GM18508 (cell line): ENCODE measurements around the gene ANKS3.

Experiments
- ATAC-seq: cut with Tn5 transposase; IDR thresholded peaks from one replicate; pipeline ENCODE4 v1.9.1; 2021; ENCODE audit warnings: moderate number of reproducible peaks; ENCODE audit not compliant: insufficient read depth, unreplicated experiment

Gene ANKS3

GRCh38 chr16:4733747-4734062 lies 366 bp downstream of the ANKS3 start:
- ATAC-seq, result no peak

GRCh38 chr16:4733211-4733742 lies 794 bp downstream of the ANKS3 start:
- ATAC-seq, result no peak

GRCh38 chr16:4729876-4730275 lies 4.2 kb downstream of the ANKS3 start:
- ATAC-seq, result no peak

DNA sequence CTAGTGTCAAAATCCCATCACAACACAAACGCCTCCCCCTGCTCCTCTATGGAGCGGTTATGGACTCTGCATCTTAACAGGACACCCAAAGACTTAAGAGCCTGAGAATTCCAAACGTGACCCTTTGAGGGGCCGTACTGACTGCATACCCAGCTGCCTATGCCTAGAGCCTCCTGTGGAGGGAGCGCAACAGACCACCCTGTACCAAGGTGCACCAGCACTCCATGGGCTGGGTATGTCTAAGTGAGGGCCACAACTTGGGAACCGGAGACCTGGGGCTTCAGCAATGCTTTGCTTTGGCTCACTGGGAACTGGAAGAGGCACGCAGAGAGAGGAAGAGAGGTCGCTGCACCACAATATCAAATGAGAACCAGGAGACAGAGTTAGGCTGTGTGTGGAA lies 5.4 kb downstream of the ANKS3 start:
- no peak for ATAC-seq

DNA sequence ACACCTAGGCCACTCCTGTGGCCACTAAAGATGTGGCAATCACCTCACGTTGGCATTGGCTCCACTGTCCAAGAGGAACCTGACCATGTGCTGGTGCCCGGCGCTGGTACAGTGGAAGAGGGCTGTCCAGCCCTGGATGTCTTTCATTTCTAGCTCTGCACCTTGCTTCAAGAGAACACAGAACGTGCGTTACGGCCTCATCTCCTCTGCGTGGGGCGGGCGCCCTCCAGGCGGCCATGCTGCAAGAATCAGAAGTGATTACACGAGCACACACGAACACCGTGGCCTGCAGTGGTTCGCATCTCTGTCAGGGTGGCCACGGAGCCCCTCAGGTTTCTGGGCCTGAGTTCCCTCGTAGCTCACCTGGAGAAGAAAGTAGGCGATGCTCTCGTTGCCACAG lies 7.5 kb downstream of the ANKS3 start:
- ATAC-seq, result no peak

DNA sequence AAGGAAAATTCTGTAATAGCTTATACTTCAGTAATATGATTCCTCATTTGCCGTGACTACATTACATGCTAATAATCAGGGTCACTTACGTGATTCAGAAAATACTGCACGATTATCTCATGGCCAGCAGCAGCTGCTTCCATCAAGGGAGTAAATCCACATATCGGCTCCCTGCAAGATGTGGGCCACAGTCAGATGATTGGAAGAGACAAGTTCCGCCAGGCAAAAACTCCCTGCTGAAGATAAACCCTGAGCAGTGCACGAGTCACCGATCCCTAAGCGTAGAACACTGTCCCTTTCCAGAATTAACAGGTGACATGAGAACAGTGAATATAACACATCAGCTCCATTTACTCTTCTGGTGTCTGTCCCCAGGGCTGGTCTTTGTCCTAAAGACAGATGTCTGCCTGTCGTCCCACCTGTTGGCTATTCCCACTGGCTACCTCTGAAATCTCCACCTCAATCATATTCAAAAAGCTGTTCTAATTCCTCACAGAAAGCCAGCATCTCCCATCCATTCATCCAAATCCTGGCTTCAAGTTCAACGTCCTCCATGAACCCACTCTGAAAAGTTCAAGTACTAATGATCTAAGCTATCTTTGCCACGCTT lies 9.3 kb downstream of the ANKS3 start:
- ATAC-seq, result no peak

- no peak for ATAC-seq
Measured at GRCh38 chr16:4723071-4723767, 10.9 kb downstream of the ANKS3 start.

GRCh38 chr16:4718466-4718865 lies 15.6 kb downstream of the ANKS3 start:
- ATAC-seq, result no peak

- ATAC-seq, result no peak
Measured at GRCh38 chr16:4714996-4715395, 19.1 kb downstream of the ANKS3 start.

DNA sequence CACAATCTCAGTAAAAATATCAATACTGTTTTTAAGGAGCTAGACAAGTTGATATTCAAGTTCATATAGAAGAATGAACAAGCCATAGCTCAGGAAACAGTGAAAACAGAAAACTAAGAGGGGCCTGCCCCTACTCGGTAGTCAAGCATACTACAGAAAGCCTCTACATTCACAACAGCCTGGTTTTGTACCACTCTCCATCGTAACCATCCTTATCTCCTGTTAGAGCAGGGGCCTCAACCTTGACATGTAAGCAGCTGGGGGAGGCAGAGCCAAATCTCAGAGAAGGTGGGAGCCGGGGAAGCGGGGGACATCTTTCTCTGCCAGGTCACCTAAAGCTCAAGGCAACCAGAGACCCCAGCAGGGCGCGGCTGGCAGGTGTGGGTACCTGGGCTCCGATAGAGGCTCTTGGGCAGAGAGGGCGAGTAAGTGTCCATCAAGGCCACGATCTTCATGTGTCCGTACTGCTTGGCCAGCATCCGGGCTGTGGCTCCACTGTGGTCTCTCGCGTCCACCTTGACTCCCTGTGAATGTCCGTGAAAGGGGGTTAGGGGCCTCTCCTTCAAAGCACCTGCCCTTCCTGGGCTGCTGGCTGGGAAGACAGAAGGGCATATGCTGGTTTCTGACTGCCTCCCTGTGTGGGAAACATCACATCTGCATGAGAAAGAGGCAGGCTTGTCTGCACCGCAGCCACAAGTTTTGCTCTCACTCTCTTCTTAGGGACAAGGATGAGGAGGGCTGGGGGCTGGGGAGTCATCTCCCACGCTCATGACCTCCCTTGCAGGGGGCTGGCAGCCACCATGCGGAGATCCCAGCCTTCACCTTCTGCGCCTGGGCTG lies 20.2 kb downstream of the ANKS3 start:
- no peak for ATAC-seq

- no peak for ATAC-seq
Measured at GRCh38 chr16:4709481-4709880, 24.6 kb downstream of the ANKS3 start.

DNA sequence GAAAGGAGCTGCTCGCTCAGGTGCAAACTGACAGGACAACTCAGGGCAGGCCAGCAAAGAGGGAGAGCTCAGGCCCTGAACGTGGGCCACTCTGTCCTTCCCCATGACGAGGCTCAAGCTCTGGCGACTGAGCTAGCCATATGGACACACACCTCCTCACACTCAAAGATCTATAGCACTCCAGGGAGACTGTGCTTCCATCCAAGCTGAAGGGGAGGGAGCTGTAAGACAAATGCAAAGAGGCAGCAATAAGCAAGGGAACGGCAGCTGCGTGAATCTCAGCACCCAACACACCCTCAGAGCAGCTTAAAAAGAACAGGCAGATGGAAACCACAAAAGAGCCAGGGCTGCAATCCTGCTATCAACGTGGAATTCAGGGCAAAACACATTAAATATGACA lies 27.2 kb downstream of the ANKS3 start:
- no peak for ATAC-seq

DNA sequence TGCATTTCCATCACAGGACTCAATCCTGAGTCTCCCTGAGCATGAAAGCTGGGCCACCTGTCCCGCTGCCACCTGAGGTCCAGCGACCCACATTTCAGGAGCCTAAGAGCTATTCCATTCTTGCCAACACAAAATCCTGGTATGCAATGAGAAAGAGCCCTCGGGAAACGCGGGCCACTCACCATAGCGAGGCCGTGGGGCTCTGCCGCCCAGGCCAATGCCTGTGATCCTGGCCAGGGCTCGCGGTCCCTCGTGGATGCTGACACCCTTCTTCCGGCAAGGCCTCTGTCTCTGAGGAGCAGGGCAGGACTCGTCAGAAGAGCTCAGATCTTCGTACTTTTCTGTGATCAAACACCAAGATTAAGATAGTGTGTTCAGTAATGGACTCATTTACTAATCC lies 29.2 kb downstream of the ANKS3 start:
- no peak for ATAC-seq

- ATAC-seq, result no peak
Measured at GRCh38 chr16:4704491-4704890, 29.6 kb downstream of the ANKS3 start.

GRCh38 chr16:4703906-4704305 lies 30.2 kb downstream of the ANKS3 start:
- ATAC-seq, result no peak

DNA sequence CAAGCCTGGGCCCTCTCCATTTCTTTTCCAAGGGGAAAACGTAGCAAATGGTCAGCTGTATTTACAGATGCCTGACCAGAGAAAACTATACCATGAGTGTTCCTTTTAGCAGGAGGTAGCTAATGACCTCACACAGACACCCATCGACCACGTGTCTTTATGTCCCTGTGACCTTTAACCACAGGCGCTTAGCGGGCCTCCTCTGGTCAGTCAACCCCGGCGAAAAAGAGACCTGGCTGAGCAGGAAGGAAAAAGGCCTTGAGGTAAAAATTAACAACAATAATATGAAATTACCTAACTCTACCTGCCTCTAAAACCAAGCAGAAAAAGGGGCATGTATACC lies 31.6 kb downstream of the ANKS3 start:
- ATAC-seq, result no peak

DNA sequence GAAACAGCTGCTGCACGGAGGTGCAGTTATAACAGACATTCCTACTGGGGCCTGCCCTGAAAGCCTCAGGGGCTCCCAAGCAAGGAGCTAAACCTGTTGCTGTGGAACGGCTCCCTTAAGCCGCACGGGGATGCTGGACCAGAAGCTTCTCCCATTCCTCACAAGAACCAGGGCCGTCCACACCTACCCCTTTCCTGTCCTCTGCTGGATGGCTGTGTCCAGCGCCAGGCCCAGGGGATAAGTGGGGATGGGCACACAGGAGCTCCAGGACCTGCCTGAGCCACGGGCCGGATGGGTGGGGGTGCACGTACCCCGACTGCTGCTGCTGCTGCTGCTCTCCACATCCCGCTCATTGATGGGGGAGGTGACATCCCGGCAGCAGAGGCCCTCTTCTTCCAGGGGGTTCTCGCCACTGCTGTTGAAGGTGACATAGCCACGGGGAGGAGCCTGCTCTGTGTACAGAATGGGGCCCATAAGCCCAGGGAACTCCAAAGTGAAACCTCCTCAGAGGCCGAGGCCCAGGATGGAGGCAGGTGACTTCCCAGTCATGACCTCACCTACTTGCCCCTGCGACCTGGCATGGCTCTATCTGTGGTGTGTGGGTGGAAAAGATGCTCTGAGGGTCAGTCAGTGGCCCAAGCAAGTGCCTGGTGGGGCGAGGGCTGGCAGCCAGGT lies 32.1 kb downstream of the ANKS3 start:
- ATAC-seq, result no peak

GRCh38 chr16:4700997-4701743 lies 32.9 kb downstream of the ANKS3 start:
- ATAC-seq, result no peak

DNA sequence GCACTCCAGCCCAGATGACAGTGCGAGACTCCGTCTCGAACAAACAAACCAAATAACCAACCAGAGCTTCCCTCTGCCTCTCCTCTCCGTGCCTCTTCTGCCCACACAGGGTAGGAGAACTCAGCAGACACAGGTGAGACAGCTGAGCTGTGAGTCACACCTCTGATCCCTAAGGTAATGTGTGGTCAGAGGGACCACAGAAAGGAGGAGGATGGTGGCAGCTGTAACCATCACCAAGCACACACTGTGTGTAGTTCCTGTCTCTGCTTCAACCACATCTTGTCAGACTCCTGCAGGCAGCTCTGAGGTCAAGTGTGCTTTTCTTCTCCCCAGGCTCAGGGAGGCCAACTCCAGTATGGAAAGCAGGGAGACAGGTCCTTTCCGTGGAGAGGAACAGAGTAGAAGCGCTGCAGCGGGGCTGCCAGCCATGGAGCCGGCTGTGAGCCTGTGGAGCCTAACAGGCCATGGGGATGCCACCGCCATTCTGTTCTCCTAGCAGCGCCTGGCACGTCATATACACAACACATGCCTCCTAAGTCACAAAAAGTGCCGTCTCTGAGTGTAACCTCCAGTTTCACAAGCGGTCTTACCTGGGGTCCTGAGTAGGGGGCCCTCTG lies 33.6 kb downstream of the ANKS3 start:
- ATAC-seq, result no peak

DNA sequence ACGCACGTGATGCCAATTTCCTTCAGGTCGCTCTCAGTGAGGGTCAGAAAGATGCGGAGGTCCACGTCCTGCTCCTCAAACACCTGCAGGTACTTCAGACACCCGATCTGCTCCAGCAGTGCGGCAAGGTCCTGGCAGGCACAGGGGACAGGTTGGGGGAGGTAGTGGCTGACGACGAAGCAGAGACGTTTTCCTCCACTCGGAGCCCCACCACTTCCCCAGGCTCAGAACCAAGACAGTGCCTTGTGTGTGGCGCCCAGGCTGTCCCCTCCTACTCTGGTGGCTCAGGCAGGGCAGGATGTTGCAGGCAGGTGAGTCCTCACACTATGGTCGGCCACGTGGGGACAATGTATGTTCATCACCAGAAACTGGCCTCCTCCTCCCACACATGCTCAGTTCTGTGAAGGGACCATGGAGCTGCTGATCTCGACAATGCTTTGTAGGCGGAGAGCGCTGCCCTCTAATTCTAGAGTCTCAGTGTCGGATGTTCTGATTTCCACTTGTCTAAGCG lies 35.0 kb downstream of the ANKS3 start:
- no peak for ATAC-seq
